MM.1S (cell line): ENCODE measurements around the gene MAML1.

Source experiments
- DNase-seq: peaks from one replicate; pipeline ENCODE4 v3.0.0-alpha.2; 2015
- H2AFZ ChIP-seq: fragments of 300-600 bp; sonication (generic); 2 replicates; pipeline ENCODE4 v1.6.0; 2016; ENCODE audit warnings: antibody characterized with exemption, low read length
- H3F3A ChIP-seq: fragments of 300-600 bp; sonication (generic); 2 replicates; pipeline ENCODE4 v1.6.1; 2016; ENCODE audit warnings: mild to moderate bottlenecking, antibody characterized with exemption, low read length, moderate library complexity, mixed read lengths; ENCODE audit not compliant: insufficient read depth
- H3K27ac ChIP-seq: fragments of 300-600 bp; sonication (generic); 2 replicates; pipeline ENCODE4 v1.5.1; 2016; ENCODE audit warnings: mild to moderate bottlenecking, low read length
- H3K27me3 ChIP-seq: fragments of 300-600 bp; sonication (generic); replicated peaks from 2 replicates; pipeline ENCODE4 v1.6.0; 2016; ENCODE audit warnings: low read length; ENCODE audit not compliant: insufficient read depth
- H3K36me3 ChIP-seq: fragments of 300-600 bp; sonication (generic); replicated peaks from 2 replicates; pipeline ENCODE4 v1.6.1; 2016; ENCODE audit warnings: mild to moderate bottlenecking, low read length, mixed read lengths; ENCODE audit not compliant: insufficient read depth
- H3K4me1 ChIP-seq: fragments of 300-600 bp; sonication (generic); 2 replicates; pipeline ENCODE4 v1.6.1; 2016; ENCODE audit warnings: low read length, mixed read lengths
- H3K4me2 ChIP-seq: fragments of 300-600 bp; sonication (generic); 2 replicates; pipeline ENCODE4 v1.6.0; 2016; ENCODE audit warnings: low read depth, low read length
- H3K4me3 ChIP-seq: fragments of 300-600 bp; sonication (generic); 2 replicates; pipeline ENCODE4 v1.5.1; 2016; ENCODE audit warnings: low read length, mixed read lengths
- H3K79me2 ChIP-seq: fragments of 300-600 bp; sonication (generic); 2 replicates; pipeline ENCODE4 v1.6.1; 2016; ENCODE audit warnings: mixed run types, low read length, mixed read lengths
- H3K9ac ChIP-seq: fragments of 300-600 bp; sonication (generic); 2 replicates; pipeline ENCODE4 v1.6.1; 2016; ENCODE audit warnings: low read length, mixed read lengths
- H3K9me2 ChIP-seq: fragments of 300-600 bp; sonication (generic); replicated peaks from 2 replicates; pipeline ENCODE4 v1.6.1; 2016; ENCODE audit warnings: mild to moderate bottlenecking, low read length, mixed read lengths; ENCODE audit not compliant: insufficient read depth
- H3K9me3 ChIP-seq: fragments of 300-600 bp; sonication (generic); replicated peaks from 2 replicates; pipeline ENCODE4 v1.6.1; 2016; ENCODE audit warnings: mild to moderate bottlenecking, low read length, mixed read lengths; ENCODE audit not compliant: insufficient read depth
- H4K20me1 ChIP-seq: fragments of 300-600 bp; sonication (generic); 2 replicates; pipeline ENCODE4 v1.6.1; 2016; ENCODE audit warnings: mild to moderate bottlenecking, low read length, moderate library complexity, mixed read lengths; ENCODE audit not compliant: insufficient read depth
- EZH2 ChIP-seq: fragments of 300-600 bp; sonication (generic); optimal IDR thresholded peaks from 2 replicates; pipeline ENCODE3; 2017; ENCODE audit warnings: low read depth, mild to moderate bottlenecking, antibody characterized with exemption, low read length, mixed read lengths
- EZH2phosphoT487 ChIP-seq: fragments of 300-600 bp; sonication (generic); IDR thresholded peaks from 2 replicates; pipeline ENCODE4 v1.6.1; 2018; ENCODE audit warnings: antibody characterized with exemption, low read length
- TF ChIP-seq, protein P1 (sequence below): fragments of 300-600 bp; sonication (generic); IDR thresholded peaks from 2 replicates; pipeline ENCODE4 v1.5.1; 2016; ENCODE audit warnings: antibody characterized with exemption, low read length, mixed read lengths

The MAML1 gene

DNA sequence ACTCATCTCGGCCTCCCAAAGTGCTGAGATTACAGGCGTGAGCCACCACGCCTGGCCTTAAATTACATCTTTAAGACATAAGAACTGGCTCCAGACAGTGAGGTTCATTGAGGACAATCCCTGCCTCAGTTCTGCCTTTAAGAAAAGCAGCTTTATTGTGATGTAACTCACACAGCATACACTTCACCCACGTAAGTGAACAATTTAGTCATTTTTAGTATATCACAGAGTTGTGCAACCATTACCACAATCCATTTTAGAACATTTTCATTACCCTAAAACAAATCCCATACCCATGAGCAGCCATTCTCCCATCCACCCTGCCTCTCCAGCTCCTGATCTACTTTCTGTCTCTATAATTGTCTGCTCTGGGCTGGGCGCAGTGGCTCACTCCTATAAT is 37.2 kb downstream of the MAML1 start:
- H3K9me2 ChIP-seq = no peaks in the 10 kb centered on the region
- H4K20me1 ChIP-seq = 0 out of 2 replicates have a peak, but pooled peaks cover 2% of the 10 kb centered on the region

DNA sequence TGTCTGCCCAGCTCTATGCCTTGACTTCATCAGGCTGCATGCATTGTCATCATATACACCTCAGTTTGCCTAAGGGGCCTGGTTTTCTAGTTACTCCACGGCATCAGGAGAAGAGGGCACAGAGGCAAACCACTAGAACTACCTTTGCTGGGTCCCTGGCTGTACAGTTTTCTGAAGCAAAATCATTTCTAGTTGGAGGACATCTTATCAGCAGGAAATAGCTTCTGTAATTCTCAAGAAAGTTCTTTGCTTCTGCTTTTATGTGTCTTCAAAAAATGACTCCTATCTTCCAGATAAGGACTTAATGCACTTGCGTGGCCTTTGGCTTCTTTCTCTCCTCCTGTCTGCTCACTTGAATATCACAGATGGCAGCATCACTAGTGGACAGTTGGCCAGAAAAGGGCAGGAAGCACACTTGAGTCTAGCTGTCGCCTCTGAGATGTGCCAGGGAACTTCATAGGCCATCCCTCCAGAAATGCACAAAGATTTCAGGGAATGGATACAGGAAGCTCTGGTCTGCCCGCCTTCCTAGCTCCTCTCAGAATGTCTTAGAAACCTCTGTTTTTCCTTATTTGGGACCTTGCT is 38.8 kb downstream of the MAML1 start:
- TF ChIP-seq, protein P1, sequence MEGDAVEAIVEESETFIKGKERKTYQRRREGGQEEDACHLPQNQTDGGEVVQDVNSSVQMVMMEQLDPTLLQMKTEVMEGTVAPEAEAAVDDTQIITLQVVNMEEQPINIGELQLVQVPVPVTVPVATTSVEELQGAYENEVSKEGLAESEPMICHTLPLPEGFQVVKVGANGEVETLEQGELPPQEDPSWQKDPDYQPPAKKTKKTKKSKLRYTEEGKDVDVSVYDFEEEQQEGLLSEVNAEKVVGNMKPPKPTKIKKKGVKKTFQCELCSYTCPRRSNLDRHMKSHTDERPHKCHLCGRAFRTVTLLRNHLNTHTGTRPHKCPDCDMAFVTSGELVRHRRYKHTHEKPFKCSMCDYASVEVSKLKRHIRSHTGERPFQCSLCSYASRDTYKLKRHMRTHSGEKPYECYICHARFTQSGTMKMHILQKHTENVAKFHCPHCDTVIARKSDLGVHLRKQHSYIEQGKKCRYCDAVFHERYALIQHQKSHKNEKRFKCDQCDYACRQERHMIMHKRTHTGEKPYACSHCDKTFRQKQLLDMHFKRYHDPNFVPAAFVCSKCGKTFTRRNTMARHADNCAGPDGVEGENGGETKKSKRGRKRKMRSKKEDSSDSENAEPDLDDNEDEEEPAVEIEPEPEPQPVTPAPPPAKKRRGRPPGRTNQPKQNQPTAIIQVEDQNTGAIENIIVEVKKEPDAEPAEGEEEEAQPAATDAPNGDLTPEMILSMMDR = no peak
- TF ChIP-seq EZH2 (no peak), EZH2phosphoT487 (no peak)
- no peak overlapping the region for H3K4me2 ChIP-seq
- no peak overlapping the region for H2AFZ ChIP-seq
- H3K4me1 ChIP-seq = no peaks in the 10 kb centered on the region
- no peaks in the 10 kb centered on the region for H3K9me2 ChIP-seq
- H3K9ac ChIP-seq = no peak overlapping the region
- H3K4me3 ChIP-seq = no peak overlapping the region
- no peak overlapping the region for H3K27ac ChIP-seq
- H3F3A ChIP-seq = no peaks in the 10 kb centered on the region
- no peak for DNase-seq
- no peaks in the 10 kb centered on the region for H4K20me1 ChIP-seq
- no peaks in the 10 kb centered on the region for H3K9me3 ChIP-seq
- peaks cover 19% of the 10 kb centered on the region for H3K79me2 ChIP-seq
- H3K36me3 ChIP-seq = peaks cover 2% of the 10 kb centered on the region; the same call in 1 of the 2 replicates
- H3K27me3 ChIP-seq = no peaks in the 10 kb centered on the region

More for the DNA sequence above, 37.2 kb downstream of the MAML1 start:
- no peak overlapping the region for H3K4me3 ChIP-seq
- H3K27ac ChIP-seq = no peak overlapping the region
- peaks cover 34% of the 10 kb centered on the region for H3K79me2 ChIP-seq
- no peak overlapping the region for H2AFZ ChIP-seq
- no peak overlapping the region for H3K9ac ChIP-seq
- H3K4me1 ChIP-seq = no peaks in the 10 kb centered on the region
- H3K36me3 ChIP-seq = peaks cover 6% of the 10 kb centered on the region; the same call in 1 of the 2 replicates
- H3F3A ChIP-seq = no peaks in the 10 kb centered on the region
- DNase-seq = no peak
- H3K4me2 ChIP-seq = no peak overlapping the region
- H3K27me3 ChIP-seq = no peaks in the 10 kb centered on the region
- H3K9me3 ChIP-seq = no peaks in the 10 kb centered on the region
- TF ChIP-seq, protein P1 = no peak
- TF ChIP-seq EZH2phosphoT487 (no peak), EZH2 (no peak)

DNA sequence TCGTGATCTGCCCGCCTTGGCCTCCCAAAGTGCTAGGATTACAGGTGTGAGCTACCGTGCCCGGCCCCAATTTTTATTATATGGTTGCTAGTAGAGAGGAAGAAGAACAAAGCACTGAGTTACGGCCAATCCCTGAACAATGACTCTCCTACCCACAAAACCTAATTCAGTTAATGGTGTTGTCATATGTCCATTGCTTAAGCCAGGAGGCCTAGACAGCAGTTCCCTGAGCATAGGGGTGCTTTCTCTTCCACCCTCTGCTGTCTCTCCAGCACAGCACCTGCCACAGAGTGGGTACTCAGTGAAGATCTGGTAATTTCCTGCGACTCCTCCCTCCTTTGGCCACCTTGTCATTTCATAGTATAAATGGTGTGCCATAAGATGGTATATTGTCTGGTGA is 39.7 kb downstream of the MAML1 start:
- no peak overlapping the region for H2AFZ ChIP-seq
- no peak for DNase-seq
- H3K79me2 ChIP-seq = peaks cover 9% of the 10 kb centered on the region
- H3F3A ChIP-seq = no peaks in the 10 kb centered on the region
- H3K9me3 ChIP-seq = no peaks in the 10 kb centered on the region
- H3K27ac ChIP-seq = no peak overlapping the region
- TF ChIP-seq, protein P1 = no peak
- TF ChIP-seq EZH2 (no peak), EZH2phosphoT487 (no peak)
- H3K9me2 ChIP-seq = no peaks in the 10 kb centered on the region
- H3K36me3 ChIP-seq = no peaks in the 10 kb centered on the region; the same call in 1 of the 2 replicates
- no peak overlapping the region for H3K4me2 ChIP-seq
- no peak overlapping the region for H3K4me3 ChIP-seq
- H4K20me1 ChIP-seq = no peaks in the 10 kb centered on the region
- no peaks in the 10 kb centered on the region for H3K27me3 ChIP-seq
- H3K4me1 ChIP-seq = no peaks in the 10 kb centered on the region
- no peak overlapping the region for H3K9ac ChIP-seq
